GM12874 (cell line): ENCODE data around the gene IPO7.

Source experiments
- CTCF ChIP-seq: IDR thresholded peaks from 2 replicates; pipeline ENCODE4 v1.5.1; 2011; ENCODE audit warnings: low read depth, mild to moderate bottlenecking, control low read depth, low read length, moderate library complexity; ENCODE audit not compliant: insufficient read depth

The IPO7 gene

GRCh38 chr11:9386901-9387300 is 2.4 kb downstream of the IPO7 start:
- no peak for TF ChIP-seq CTCF

GRCh38 chr11:9396310-9396709 is 11.9 kb downstream of the IPO7 start:
- TF ChIP-seq CTCF = no peak

- TF ChIP-seq CTCF = no peak
Measured at GRCh38 chr11:9396752-9397151, 12.3 kb downstream of the IPO7 start.

GRCh38 chr11:9397746-9398680 is 13.6 kb downstream of the IPO7 start:
- TF ChIP-seq CTCF = no peak

- no peak for TF ChIP-seq CTCF
Measured at GRCh38 chr11:9399466-9399865, 15.0 kb downstream of the IPO7 start.

- no peak for TF ChIP-seq CTCF
Measured at GRCh38 chr11:9428706-9429105, 44.3 kb downstream of the IPO7 start.

GRCh38 chr11:9438611-9439010 is 54.2 kb downstream of the IPO7 start:
- TF ChIP-seq CTCF = no peak
